ENCODE results near the gene MTHFD2L.

Gene MTHFD2L

GRCh38 chr4:74178798-74179197, 20.9 kb downstream of the MTHFD2L start:
- no peak for TF ChIP-seq CTCF (IDR thresholded peaks at IDR 0.05; ENCODE audit: low read depth, low read length, missing control alignments)
- DNase-seq (ENCODE audit: extremely low read depth, low read depth): no peak
- H3K4me3 ChIP-seq (replicated peaks; ENCODE audit: low read depth, low read length): no peak overlapping the region

- TF ChIP-seq CTCF (IDR thresholded peaks at IDR 0.05; ENCODE audit: low read depth, low read length, missing control alignments): no peak
- H3K4me3 ChIP-seq (replicated peaks; ENCODE audit: low read depth, low read length): no peak overlapping the region
- DNase-seq (ENCODE audit: extremely low read depth, low read depth): no peak
Measured at GRCh38 chr4:74181219-74181618, 23.3 kb downstream of the MTHFD2L start.

DNA sequence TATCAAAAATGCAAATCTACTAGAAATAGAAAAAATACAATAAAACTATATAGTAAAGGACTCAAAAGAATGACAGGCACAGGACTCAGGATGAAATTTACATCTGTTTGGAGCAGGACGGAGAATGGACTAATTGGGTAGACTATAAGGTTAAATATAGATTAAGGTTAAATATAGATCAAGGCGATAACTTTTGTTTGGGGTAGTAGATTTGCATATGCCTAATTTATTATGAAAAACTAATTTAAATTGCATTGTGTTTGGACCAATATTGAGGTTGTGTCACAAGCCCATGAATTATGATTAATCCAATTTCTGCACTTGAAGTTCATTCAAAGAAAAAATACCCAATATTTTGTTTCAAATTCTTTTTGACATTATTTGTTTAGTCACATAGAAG, 31.0 kb downstream of the MTHFD2L start:
- TF ChIP-seq CTCF (IDR thresholded peaks at IDR 0.05; ENCODE audit: low read depth, low read length, missing control alignments): no peak
- H3K4me3 ChIP-seq (replicated peaks; ENCODE audit: low read depth, low read length): no peak overlapping the region
- no peak for DNase-seq (ENCODE audit: extremely low read depth, low read depth)

GRCh38 chr4:74189331-74190043, 31.6 kb downstream of the MTHFD2L start:
- peak; percentile 36 for DNase-seq (ENCODE audit: extremely low read depth, low read depth)
- TF ChIP-seq CTCF (IDR thresholded peaks at IDR 0.05; ENCODE audit: low read depth, low read length, missing control alignments): peak; percentile 62
- H3K4me3 ChIP-seq (replicated peaks; ENCODE audit: low read depth, low read length): no peak overlapping the region

- TF ChIP-seq CTCF (IDR thresholded peaks at IDR 0.05; ENCODE audit: low read depth, low read length, missing control alignments): no peak
- DNase-seq (ENCODE audit: extremely low read depth, low read depth): no peak
- no peak overlapping the region for H3K4me3 ChIP-seq (replicated peaks; ENCODE audit: low read depth, low read length)
Measured at GRCh38 chr4:74190332-74190731, 32.4 kb downstream of the MTHFD2L start.

- no peak for TF ChIP-seq CTCF (IDR thresholded peaks at IDR 0.05; ENCODE audit: low read depth, low read length, missing control alignments)
- no peak for DNase-seq (ENCODE audit: extremely low read depth, low read depth)
Measured at GRCh38 chr4:74190919-74191397, 33.0 kb downstream of the MTHFD2L start.

DNA sequence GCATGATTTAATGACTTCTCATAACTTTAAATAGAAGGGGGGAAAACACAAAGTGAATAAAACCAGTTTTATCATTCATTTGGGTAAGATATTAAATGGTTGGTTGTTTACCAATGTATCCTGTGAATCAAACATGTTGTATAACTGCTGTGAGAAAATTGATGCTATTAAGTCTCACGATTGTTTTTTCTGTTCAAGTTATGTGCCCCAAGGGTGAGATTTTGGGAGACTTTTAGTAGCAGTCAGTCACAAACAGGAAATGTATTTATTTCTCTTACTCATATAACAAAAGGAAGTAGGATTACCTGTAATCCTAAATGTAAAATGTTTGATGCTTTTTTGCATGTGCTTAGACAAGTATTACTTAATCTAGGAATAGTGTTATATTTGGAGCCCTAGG, 39.2 kb downstream of the MTHFD2L start:
- H3K4me3 ChIP-seq (replicated peaks; ENCODE audit: low read depth, low read length): no peak overlapping the region
- no peak for DNase-seq (ENCODE audit: extremely low read depth, low read depth)
- TF ChIP-seq CTCF (IDR thresholded peaks at IDR 0.05; ENCODE audit: low read depth, low read length, missing control alignments): no peak

More at GRCh38 chr4:74190919-74191397, 33.0 kb downstream of the MTHFD2L start:
- H3K4me3 ChIP-seq (replicated peaks; ENCODE audit: low read depth, low read length): no peak overlapping the region

Data from HFF-Myc (cell line).